ENCODE data around the gene ZNF491.

GRCh38 chr19:11798391-11799330, at the start of gene ZNF491:
- no peak for TF ChIP-seq EZH2 (IDR thresholded peaks at IDR 0.05; ENCODE audit: borderline replicate concordance, low read depth, low read length, severe bottlenecking)
- peak; percentile 49 for TF ChIP-seq CTCF (IDR thresholded peaks at IDR 0.05; ENCODE audit: borderline replicate concordance, extremely low read depth, low read length, poor library complexity, severe bottlenecking)
